Heart right ventricle (tissue), 16 donors: ENCODE data around the gene CALY. TPM values are rescaled to one million over a fixed set of nuclear protein-coding genes. Genes with fewer than 3 reads are reported as not detected.
"Not testable (repeated sequence)": the region's sequence is repeated elsewhere in the genome, so short reads cannot be mapped to it uniquely, and the experiment has no call there.

Experiments used
- ATAC-seq, 8 donors: fragments of 200-7000 bp; cut with Tn5 transposase; one replicate each; pipeline ENCODE4 v1.9.1; 2020; ENCODE audit warnings: mild to moderate bottlenecking in 8 of 8, moderate library complexity in 8 of 8, moderate number of reproducible peaks in 1 of 8
- DNase-seq, 2 donors: peaks; one replicate each; pipeline ENCODE4 v3.0.0-alpha.2; 2020
- H3K27ac ChIP-seq, 10 donors: fragments of 200-600 bp; sonication (generic) in 2 of 10; one replicate each; pipeline versions ENCODE4 v1.5.0 to v1.8.0; 2020 to 2022; ENCODE audit warnings: mild to moderate bottlenecking in 3 of 10
- H3K27me3 ChIP-seq, 7 donors: fragments of 200-600 bp; one replicate each; pipeline ENCODE4 v1.8.0; 2021 to 2022; ENCODE audit warnings: mild to moderate bottlenecking in 2 of 7
- H3K36me3 ChIP-seq, 9 donors: fragments of 200-600 bp; sonication (generic) in 1 of 9; one replicate each; pipeline versions ENCODE4 v1.5.0 to v1.8.0; 2020 to 2022; ENCODE audit warnings: mild to moderate bottlenecking in 2 of 9
- H3K4me1 ChIP-seq, 9 donors: fragments of 200-600 bp; sonication (generic) in 1 of 9; one replicate each; pipeline versions ENCODE4 v1.5.0 to v1.8.0; 2020 to 2022; ENCODE audit warnings: mild to moderate bottlenecking in 4 of 9
- H3K4me3 ChIP-seq, 10 donors: fragments of 200-600 bp; sonication (generic) in 2 of 10; one replicate each; pipeline versions ENCODE4 v1.5.0 to v1.8.0; 2020 to 2022; ENCODE audit warnings: mild to moderate bottlenecking in 7 of 10, moderate library complexity in 2 of 10
- H3K9me3 ChIP-seq, 11 donors: fragments of 200-600 bp in 10 of 11; sonication (generic) in 2 of 11; one replicate each; pipeline versions ENCODE4 v1.5.0 to v1.8.0; 2013 to 2022; ENCODE audit warnings: mild to moderate bottlenecking in 2 of 11, control low read depth in 1 of 11, moderate library complexity in 1 of 11
- CTCF ChIP-seq, 9 donors: fragments of 200-600 bp; sonication (generic) in 2 of 9; IDR thresholded peaks; one replicate each; pipeline versions ENCODE4 v1.5.0 to v1.8.0; 2021 to 2022; ENCODE audit warnings: antibody characterized with exemption in 9 of 9, mild to moderate bottlenecking in 5 of 9, moderate library complexity in 1 of 9
- WGBS, 2 donors: extraction: QIAGEN DNeasy Blood & Tissue Kit; methylation state at CpG; one replicate each; pipeline ENCODE4 v1.1.7; 2013; ENCODE audit warnings: inconsistent platforms in 1 of 2; 5-methylcytosine and 5-hydroxymethylcytosine counted together
- intact Hi-C, 10 donors: fragments of 100-400 bp; cut with DNase I; formaldehyde crosslinking; loops; one replicate each; pipeline versions ENCODE4 v1.11.1 to v1.14.2; 2022
- polyA plus RNA-seq, 2 donors: library from polyadenylated mRNA; stranded (reverse); fragments of 200-250 nt; gene quantifications; one replicate each; pipeline ENCODE4 v1.2.3, GENCODE V29; 2013
- total RNA-seq, 10 donors: library from RNA; stranded (reverse); fragmentation: NEBNext Ultra II Directional in 3 of 10; extraction: Animal tissue kit (Norgen Biotek cat#: 25700) in 3 of 10; gene quantifications; one replicate each; pipeline versions ENCODE4 v1.2.1 to v1.2.4, GENCODE V29; 2021 to 2023
- donor health status: Arrhythmogenic right ventricular cardiomyopathy.
- donor health status: ischemic (EF 13 %, LVEDD 7.1; RV severe dilation, severe dysfunction).
- donor health status: healthy with polysubstance abuse.
- donor health status: DM: no; HTN: yes; CAD: no.
- donor health status: DM: no; HTN: no; CAD: no.
- donor health status: ischemic (EF 25% LVEDD 6.9; RV normal size, moderate dysfunction).
- donor health status: ischemic (EF 25% LVEDD 5.7; RV mildly dilated, moderate dysfunction).
- donor health status: healthy.
- donor health status: DM: yes; HTN: yes; CAD: no.
- donor health status: Ischemic cardiomyopathy.
- donor health status: ischemic (EF 35%, LVEDD 5.7; RV mildly dilated, moderate dysfunction).
- donor health status: nonischemic (EF 11% LVEDD 7.7; RV severe dilation, severe dysfunction).
- donor health status: DM: yes; HTN: yes; CAD: no.
- donor health status: PGD.
- donor health status: ischemic (EF 29% LVEDD 5.4; RV normal size, mild dysfunction).
- donor health status: nonischemic (EF 23%, LVEDD 6.1; RV moderate dilation, normal function).

Gene CALY
- total and polyA plus RNA-seq, 12 donors = 0.09 to 0.77 TPM; not detected in 10

- peaks cover 0 to 64% (median 45%) of the 10 kb centered on the region in 9 donors for H3K36me3 ChIP-seq
- peaks cover 4 to 23% (median 14%) of the 10 kb centered on the region in 9 donors for H3K4me1 ChIP-seq
- H3K27me3 ChIP-seq = no peaks in the 10 kb centered on the region
- intact Hi-C loops = no loop called here
- no peak overlapping the region for H3K4me3 ChIP-seq
- 91 to 93% methylated on average over 24 of the region's 24 CpGs for WGBS, 2 donors
- no peak for TF ChIP-seq CTCF (IDR thresholded peaks at IDR 0.05)
- DNase-seq = no peak
- no peaks in the 10 kb centered on the region for H3K9me3 ChIP-seq
- no peak for ATAC-seq
- H3K27ac ChIP-seq = no peak overlapping the region
Observed at GRCh38 chr10:133370030-133370786, 33.5 kb upstream of the CALY start.

- peaks cover 4 to 20% (median 7%) of the 10 kb centered on the region in 9 donors for H3K4me1 ChIP-seq
- no peak overlapping the region for H3K27ac ChIP-seq
- H3K36me3 ChIP-seq = peaks cover 0 to 84% (median 56%) of the 10 kb centered on the region in 9 donors
- no peak for DNase-seq
- H3K9me3 ChIP-seq = no peaks in the 10 kb centered on the region
- WGBS, 2 donors = 92 to 93% methylated on average over 7 of the region's 7 CpGs
- TF ChIP-seq CTCF (IDR thresholded peaks at IDR 0.05) = no peak
- no peak for ATAC-seq
- no peaks in the 10 kb centered on the region for H3K27me3 ChIP-seq
- H3K4me3 ChIP-seq = no peak overlapping the region
- intact Hi-C loops = no loop called here
Observed at GRCh38 chr10:133368153-133368552, 31.5 kb upstream of the CALY start.

- Histone ChIP-seq H3K4me1 (peaks cover 4 to 19% (median 7%) of the 10 kb centered on the region in 9 donors), H3K36me3 (peaks cover 0 to 91% (median 56%) of the 10 kb centered on the region in 9 donors)
- 79 to 83% methylated on average over 3 to 5 of the region's 7 CpGs for WGBS, 2 donors
- intact Hi-C loops, H3K4me3 ChIP-seq, H3K9me3 ChIP-seq, DNase-seq, H3K27me3 ChIP-seq, H3K27ac ChIP-seq, ATAC-seq: not testable (repeated sequence)
Observed at GRCh38 chr10:133367461-133367860, 30.8 kb upstream of the CALY start.

DNA sequence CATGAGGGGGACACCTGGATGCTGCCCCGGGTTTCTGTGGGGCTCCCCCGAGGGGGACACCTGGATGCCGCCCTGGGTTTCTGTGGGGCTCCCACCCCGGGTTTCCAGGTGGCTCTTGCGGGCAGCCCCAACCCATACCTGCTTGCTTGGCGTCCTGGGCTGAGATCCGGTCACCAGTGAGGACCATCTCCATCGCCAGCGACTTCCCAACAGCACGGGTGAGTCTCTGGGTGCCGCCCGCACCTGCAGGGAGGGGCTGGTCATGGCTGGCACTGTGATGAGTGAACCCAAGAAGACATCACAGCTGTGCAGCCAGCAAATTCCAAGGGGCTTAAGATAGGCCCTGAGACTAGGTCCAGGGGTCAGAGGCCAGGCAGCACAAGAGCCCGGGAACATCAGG is 30.1 kb upstream of the CALY start:
- Histone ChIP-seq H3K36me3 (peaks cover 0 to 98% (median 56%) of the 10 kb centered on the region in 9 donors), H3K27me3 (no peaks in the 10 kb centered on the region), H3K27ac (no peak overlapping the region), H3K4me1 (peaks cover 0 to 12% (median 0%) of the 10 kb centered on the region in 9 donors), H3K4me3 (no peak overlapping the region), H3K9me3 (no peaks in the 10 kb centered on the region)
- DNase-seq = no peak
- no peak for ATAC-seq
- no peak for TF ChIP-seq CTCF (IDR thresholded peaks at IDR 0.05)
- intact Hi-C loops = no loop called here
- 95 to 97% methylated on average over 13 of the region's 13 CpGs for WGBS, 2 donors

GRCh38 chr10:133366130-133366478 is 29.4 kb upstream of the CALY start:
- peaks cover 0 to 96% (median 56%) of the 10 kb centered on the region in 9 donors for H3K36me3 ChIP-seq
- H3K27ac ChIP-seq = no peak overlapping the region
- H3K9me3 ChIP-seq = peaks cover 0 to 3% (median 0%) of the 10 kb centered on the region in 11 donors
- H3K4me3 ChIP-seq = no peak overlapping the region
- H3K27me3 ChIP-seq = no peaks in the 10 kb centered on the region
- intact Hi-C loops = no loop called here
- ATAC-seq (no peak), DNase-seq (no peak)
- no peak for TF ChIP-seq CTCF (IDR thresholded peaks at IDR 0.05)
- WGBS, 2 donors = 83 to 84% methylated on average over 17 of the region's 17 CpGs
- H3K4me1 ChIP-seq = peaks cover 0 to 9% (median 0%) of the 10 kb centered on the region in 9 donors
